ENCODE results near the gene SHLD1. TPM values are rescaled to one million over a fixed set of nuclear protein-coding genes. Genes with fewer than 3 reads are reported as not detected.
"Not testable (repeated sequence)": the region's sequence is repeated elsewhere in the genome, so short reads cannot be mapped to it uniquely, and the experiment has no call there.

The SHLD1 gene
- total RNA-seq, 2 experiments from 2014 or later = 10.1 TPM

- CTCF ChIA-PET = interaction anchor here (0.6 to 7.7 kb wide), 33 partner anchors 9 to 307 kb away, joined by 3 to 165 read pairs (median 4); partner anchors contain the start of genes LRRN4 and SHLD1
- Mint-ChIP-seq H3K9me3 (no peaks in the 10 kb centered on the region), H3K27me3 (ENCODE audit: low read depth) (no peaks in the 10 kb centered on the region), H3K4me3 (no peak overlapping the region), H3K27ac (no peak overlapping the region), H3K4me1 (ENCODE audit: low read depth) (peaks cover 6% of the 10 kb centered on the region), H3K36me3 (ENCODE audit: low read depth) (peaks cover 4% of the 10 kb centered on the region)
- intact Hi-C loops (cut with micrococcal nuclease) = loop anchor here (1.0 to 2.0 kb wide), 6 partner anchors 147 to 289 kb away; no protein-coding TSS in a partner anchor
- DNase-seq = no peak
These were observed 37.6 kb downstream of the SHLD1 start for GRCh38 chr20:5787796-5788165.

GRCh38 chr20:5788385-5788895 lies 38.2 kb downstream of the SHLD1 start:
- intact Hi-C loops (cut with micrococcal nuclease) = loop anchor here (1.0 to 2.0 kb wide), 6 partner anchors 146 to 288 kb away; no protein-coding TSS in a partner anchor
- no peaks in the 10 kb centered on the region for H3K9me3 Mint-ChIP-seq
- peaks cover 6% of the 10 kb centered on the region for H3K4me1 Mint-ChIP-seq (ENCODE audit: low read depth)
- peaks cover 6% of the 10 kb centered on the region for H3K36me3 Mint-ChIP-seq (ENCODE audit: low read depth)
- H3K27ac Mint-ChIP-seq = no peak overlapping the region
- H3K4me3 Mint-ChIP-seq = no peak overlapping the region
- no peaks in the 10 kb centered on the region for H3K27me3 Mint-ChIP-seq (ENCODE audit: low read depth)
- CTCF ChIA-PET = interaction anchor here (0.6 to 7.7 kb wide), 37 partner anchors 9 to 289 kb away, joined by 3 to 165 read pairs (median 5); partner anchors contain the start of genes LRRN4 and SHLD1
- DNase-seq = peak; percentile 90

- CTCF ChIA-PET = interaction anchor here (0.6 to 7.7 kb wide), 6 partner anchors 8 to 598 kb away, joined by 3 to 165 read pairs (median 8); no protein-coding TSS in a partner anchor
- intact Hi-C loops (cut with micrococcal nuclease) = loop anchor here (2.0 kb wide), 2 partner anchors 145 to 287 kb away; no protein-coding TSS in a partner anchor
- H3K27ac Mint-ChIP-seq = no peak overlapping the region
These were observed 39.6 kb downstream of the SHLD1 start for GRCh38 chr20:5789827-5790226.

GRCh38 chr20:5793916-5794315 lies 43.7 kb downstream of the SHLD1 start:
- DNase-seq = no peak
- Mint-ChIP-seq H3K27ac (no peak overlapping the region), H3K4me3 (no peak overlapping the region), H3K9me3 (no peaks in the 10 kb centered on the region), H3K36me3 (ENCODE audit: low read depth) (peaks cover 5% of the 10 kb centered on the region), H3K4me1 (ENCODE audit: low read depth) (no peaks in the 10 kb centered on the region), H3K27me3 (ENCODE audit: low read depth) (no peaks in the 10 kb centered on the region)
- CTCF ChIA-PET = interaction anchor here (0.6 to 1.9 kb wide), 4 partner anchors 10 to 265 kb away, joined by 3 to 7 read pairs (median 4); no protein-coding TSS in a partner anchor
- intact Hi-C loops (cut with micrococcal nuclease) = no loop called here

More at GRCh38 chr20:5789827-5790226, 39.6 kb downstream of the SHLD1 start:
- peaks cover 6% of the 10 kb centered on the region for H3K4me1 Mint-ChIP-seq (ENCODE audit: low read depth)
- no peaks in the 10 kb centered on the region for H3K27me3 Mint-ChIP-seq (ENCODE audit: low read depth)
- H3K9me3 Mint-ChIP-seq = no peaks in the 10 kb centered on the region
- H3K36me3 Mint-ChIP-seq (ENCODE audit: low read depth) = peaks cover 7% of the 10 kb centered on the region
- no peak overlapping the region for H3K4me3 Mint-ChIP-seq
- DNase-seq = no peak

GRCh38 chr20:5796331-5797040 lies 46.3 kb downstream of the SHLD1 start:
- H3K36me3 Mint-ChIP-seq (ENCODE audit: low read depth) = peaks cover 6% of the 10 kb centered on the region
- H3K27ac Mint-ChIP-seq = no peak overlapping the region
- H3K9me3 Mint-ChIP-seq = no peaks in the 10 kb centered on the region
- H3K27me3 Mint-ChIP-seq (ENCODE audit: low read depth) = no peaks in the 10 kb centered on the region
- DNase-seq = no peak
- CTCF ChIA-PET = interaction anchor here (0.6 to 1.9 kb wide), 9 partner anchors 7 to 268 kb away, joined by 3 to 7 read pairs (median 5); no protein-coding TSS in a partner anchor
- intact Hi-C loops (cut with micrococcal nuclease) = no loop called here
- H3K4me3 Mint-ChIP-seq = no peak overlapping the region
- H3K4me1 Mint-ChIP-seq (ENCODE audit: low read depth) = no peaks in the 10 kb centered on the region

GRCh38 chr20:5797165-5797564 lies 47.0 kb downstream of the SHLD1 start:
- Mint-ChIP-seq H3K9me3 (no peaks in the 10 kb centered on the region), H3K4me1 (ENCODE audit: low read depth) (no peaks in the 10 kb centered on the region), H3K27me3 (ENCODE audit: low read depth) (no peaks in the 10 kb centered on the region), H3K4me3 (no peak overlapping the region), H3K27ac (no peak overlapping the region), H3K36me3 (ENCODE audit: low read depth) (peaks cover 6% of the 10 kb centered on the region)
- CTCF ChIA-PET = interaction anchor here (0.6 to 1.9 kb wide), 7 partner anchors 8 to 269 kb away, joined by 3 to 7 read pairs (median 4); no protein-coding TSS in a partner anchor
- intact Hi-C loops (cut with micrococcal nuclease) = no loop called here
- DNase-seq = no peak

- intact Hi-C loops (cut with micrococcal nuclease) = no loop called here
- Mint-ChIP-seq H3K27ac (no peak overlapping the region), H3K27me3 (ENCODE audit: low read depth) (no peaks in the 10 kb centered on the region), H3K4me1 (ENCODE audit: low read depth) (peaks cover 2% of the 10 kb centered on the region), H3K36me3 (ENCODE audit: low read depth) (peaks cover 6% of the 10 kb centered on the region), H3K9me3 (no peaks in the 10 kb centered on the region), H3K4me3 (no peak overlapping the region)
- CTCF ChIA-PET = interaction anchor here (0.7 to 1.9 kb wide), 4 partner anchors 9 to 269 kb away, joined by 3 to 7 read pairs (median 4); no protein-coding TSS in a partner anchor
- DNase-seq = no peak
These were observed 47.8 kb downstream of the SHLD1 start for GRCh38 chr20:5797843-5798462.

- H3K36me3 Mint-ChIP-seq (ENCODE audit: low read depth); DNase-seq; H3K27me3 Mint-ChIP-seq (ENCODE audit: low read depth); intact Hi-C loops (cut with micrococcal nuclease); H3K4me3 Mint-ChIP-seq; H3K9me3 Mint-ChIP-seq: not testable (repeated sequence)
- Mint-ChIP-seq H3K4me1 (ENCODE audit: low read depth) (peaks cover 20% of the 10 kb centered on the region), H3K27ac (peak overlapping the region; percentile 55)
- CTCF ChIA-PET = interaction anchor here (0.6 to 0.8 kb wide), 4 partner anchors 10 to 275 kb away, joined by 3 read pairs; no protein-coding TSS in a partner anchor
These were observed 53.6 kb downstream of the SHLD1 start for GRCh38 chr20:5803754-5804303.

- Mint-ChIP-seq H3K27ac (no peak overlapping the region), H3K27me3 (ENCODE audit: low read depth) (no peaks in the 10 kb centered on the region), H3K4me1 (ENCODE audit: low read depth) (peaks cover 20% of the 10 kb centered on the region), H3K9me3 (no peaks in the 10 kb centered on the region), H3K36me3 (ENCODE audit: low read depth) (peaks cover 1% of the 10 kb centered on the region), H3K4me3 (no peak overlapping the region)
- DNase-seq = peak; percentile 18
- CTCF ChIA-PET = no interaction called here
- intact Hi-C loops (cut with micrococcal nuclease) = loop anchor here (1.0 to 5.0 kb wide), 2 partner anchors 129 to 271 kb away; no protein-coding TSS in a partner anchor
These were observed 56.5 kb downstream of the SHLD1 start for GRCh38 chr20:5806457-5807263.

- Mint-ChIP-seq H3K27me3 (ENCODE audit: low read depth) (no peaks in the 10 kb centered on the region), H3K36me3 (ENCODE audit: low read depth) (peaks cover 1% of the 10 kb centered on the region), H3K4me3 (no peak overlapping the region), H3K27ac (no peak overlapping the region), H3K4me1 (ENCODE audit: low read depth) (peaks cover 20% of the 10 kb centered on the region), H3K9me3 (no peaks in the 10 kb centered on the region)
- CTCF ChIA-PET = interaction anchor here (1.3 kb wide), 1 partner anchor 277 kb away, joined by 3 read pairs; no protein-coding TSS in a partner anchor
- DNase-seq = no peak
- intact Hi-C loops (cut with micrococcal nuclease) = loop anchor here (1.0 to 5.0 kb wide), 2 partner anchors 128 to 270 kb away; no protein-coding TSS in a partner anchor
These were observed 57.2 kb downstream of the SHLD1 start for GRCh38 chr20:5807431-5807830.

- CTCF ChIA-PET = interaction anchor here (0.7 to 2.0 kb wide), 4 partner anchors 9 to 279 kb away, joined by 3 to 6 read pairs (median 3); no protein-coding TSS in a partner anchor
- H3K4me1 Mint-ChIP-seq (ENCODE audit: low read depth) = peaks cover 15% of the 10 kb centered on the region
- no peaks in the 10 kb centered on the region for H3K36me3 Mint-ChIP-seq (ENCODE audit: low read depth)
- no peaks in the 10 kb centered on the region for H3K27me3 Mint-ChIP-seq (ENCODE audit: low read depth)
- no peak for DNase-seq
- H3K9me3 Mint-ChIP-seq = no peaks in the 10 kb centered on the region
- intact Hi-C loops (cut with micrococcal nuclease) = loop anchor here (5.0 kb wide), 1 partner anchor 268 kb away; no protein-coding TSS in a partner anchor
- no peak overlapping the region for H3K27ac Mint-ChIP-seq
- no peak overlapping the region for H3K4me3 Mint-ChIP-seq
These were observed 58.7 kb downstream of the SHLD1 start for GRCh38 chr20:5808901-5809300.
